PC-3 (cell line): ENCODE results near the gene ZNF45. TPM values are rescaled to one million over a fixed set of nuclear protein-coding genes. Genes with fewer than 3 reads are reported as not detected.

Experiments used
- ATAC-seq: fragments of 200-7000 bp; cut with Tn5 transposase; 2 replicates; pipeline ENCODE4 v1.9.1; 2020; ENCODE audit warnings: mild to moderate bottlenecking, moderate library complexity
- BruUV-seq: library from RNA; stranded (reverse); fragments of 400-500 nt; replicated peaks from 2 replicates; lab custom pipeline; 2021; lab: Mats Ljungman, UMichigan
- CTCF ChIA-PET: fragments of 300-600 bp; sonication (Branson Sonifier 250); formaldehyde crosslinking; loops from one replicate; lab custom pipeline; 2022; ENCODE audit warnings: antibody characterized with exemption; lab: Charles Lee
- POLR2A ChIA-PET: fragments of 300-600 bp; sonication (Branson Sonifier 250); formaldehyde crosslinking; loops from one replicate; lab custom pipeline; 2022; ENCODE audit warnings: antibody characterized with exemption; ENCODE audit not compliant: unreplicated experiment; lab: Charles Lee
- DNase-seq: peaks from one replicate; pipeline ENCODE4 v3.0.0-alpha.2; 2015
- H2AFZ ChIP-seq: fragments of 300-600 bp; sonication (generic); 2 replicates; pipeline ENCODE4 v1.6.0; 2016; ENCODE audit warnings: antibody characterized with exemption, low read length
- H3F3A ChIP-seq: fragments of 300-600 bp; sonication (generic); one replicate; pipeline ENCODE4 v1.6.0; 2017; ENCODE audit warnings: antibody characterized with exemption, low read length, control low read depth, mild to moderate bottlenecking; ENCODE audit not compliant: unreplicated experiment
- H3K27ac ChIP-seq: fragments of 300-600 bp; sonication (generic); 2 replicates; pipeline ENCODE4 v1.5.1; 2016; ENCODE audit warnings: mild to moderate bottlenecking, low read length
- H3K27me3 ChIP-seq: fragments of 300-600 bp; sonication (generic); 2 replicates; pipeline ENCODE4 v1.6.1; 2016; ENCODE audit warnings: low read length, mixed read lengths
- H3K36me3 ChIP-seq: fragments of 300-600 bp; sonication (generic); 2 replicates; pipeline ENCODE4 v1.6.1; 2016; ENCODE audit warnings: low read depth, mixed run types, low read length, mixed read lengths
- H3K4me1 ChIP-seq: fragments of 300-600 bp; sonication (generic); 2 replicates; pipeline ENCODE4 v1.5.1; 2016; ENCODE audit warnings: low read length; ENCODE audit not compliant: insufficient read depth
- H3K4me2 ChIP-seq: fragments of 300-600 bp; sonication (generic); 2 replicates; pipeline ENCODE4 v1.6.0; 2016; ENCODE audit warnings: low read length
- H3K4me3 ChIP-seq: fragments of 300-600 bp; sonication (generic); 2 replicates; pipeline ENCODE4 v1.5.1; 2016; ENCODE audit warnings: mild to moderate bottlenecking, low read length, mixed read lengths
- H3K79me2 ChIP-seq: fragments of 300-600 bp; sonication (generic); 2 replicates; pipeline ENCODE4 v1.6.1; 2017; ENCODE audit warnings: low read length, mixed read lengths
- H3K9ac ChIP-seq: fragments of 300-600 bp; sonication (generic); 2 replicates; pipeline ENCODE4 v1.6.0; 2016; ENCODE audit warnings: mild to moderate bottlenecking, low read length
- H3K9me2 ChIP-seq: fragments of 300-600 bp; sonication (generic); replicated peaks from 2 replicates; pipeline ENCODE4 v1.6.1; 2016; ENCODE audit warnings: mixed run types, low read length, mixed read lengths
- H3K9me3 ChIP-seq: fragments of 300-600 bp; sonication (generic); 2 replicates; pipeline ENCODE4 v1.6.1; 2016; ENCODE audit warnings: low read length, mixed read lengths
- H4K20me1 ChIP-seq: fragments of 300-600 bp; sonication (generic); 2 replicates; pipeline ENCODE4 v1.6.1; 2016; ENCODE audit warnings: low read length, mixed read lengths
- CTCF ChIP-seq: fragments of 300-600 bp; sonication (generic); conservative IDR thresholded peaks from 2 replicates; pipeline ENCODE4 v1.5.1; 2017; ENCODE audit warnings: antibody characterized with exemption, low read depth, mild to moderate bottlenecking, low read length
- EZH2 ChIP-seq: fragments of 300-600 bp; sonication (generic); IDR thresholded peaks from one replicate; pipeline ENCODE4 v1.6.1; 2017; ENCODE audit warnings: antibody characterized with exemption, mild to moderate bottlenecking, low read length; ENCODE audit not compliant: unreplicated experiment
- EZH2phosphoT487 ChIP-seq: fragments of 300-600 bp; sonication (generic); IDR thresholded peaks from 2 replicates; pipeline ENCODE4 v1.6.1; 2018; ENCODE audit warnings: mild to moderate bottlenecking, antibody characterized with exemption, low read length, borderline replicate concordance
- intact Hi-C: fragments of 100-400 bp; cut with micrococcal nuclease; formaldehyde crosslinking; loops from 2 replicates; pipeline ENCODE4 v1.9.0; 2023
- total RNA-seq: library from RNA; depleted of rRNA; stranded (reverse); fragments of >200 nt; gene quantifications from 2 replicates; pipeline ENCODE4 v1.2.3, GENCODE V29; 2014

ZNF45 gene
- total RNA-seq, 1 experiment from 2014 or later: 5.8 TPM

DNA sequence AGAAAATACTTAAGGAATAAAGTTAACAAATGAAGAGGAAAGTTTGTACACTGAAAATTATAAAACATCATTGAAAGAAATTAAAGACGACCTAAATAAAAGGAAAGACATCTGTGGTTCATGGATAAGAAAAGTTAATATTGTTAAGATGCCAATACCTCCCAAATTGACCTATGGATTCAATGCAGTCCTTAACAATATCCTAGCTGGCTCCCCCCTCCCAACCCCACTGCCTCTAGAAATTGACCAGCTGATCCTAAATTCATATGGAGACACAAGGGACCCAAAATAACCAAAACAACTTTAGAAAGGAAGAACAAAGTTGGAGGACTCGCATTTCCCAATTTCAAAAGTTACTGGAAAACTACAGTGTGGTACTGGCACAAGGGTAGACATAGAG is 28.3 kb downstream of the ZNF45 start:
- ChIA-PET CTCF (no interaction called here), POLR2A (no interaction called here)
- H3F3A ChIP-seq: no peaks in the 10 kb centered on the region
- no peaks in the 10 kb centered on the region for H3K79me2 ChIP-seq
- DNase-seq (no peak), ATAC-seq (no peak)
- H3K27me3 ChIP-seq: no peaks in the 10 kb centered on the region
- no peaks in the 10 kb centered on the region for H4K20me1 ChIP-seq
- no peak overlapping the region for H3K4me3 ChIP-seq
- no peaks in the 10 kb centered on the region for H3K9me2 ChIP-seq
- no peak overlapping the region for H3K27ac ChIP-seq
- H3K4me2 ChIP-seq: no peak overlapping the region
- no peak overlapping the region for H3K9ac ChIP-seq
- H2AFZ ChIP-seq: no peak overlapping the region
- no peaks in the 10 kb centered on the region for H3K36me3 ChIP-seq
- intact Hi-C loops: no loop called here
- no TSS peak for BruUV-seq
- no peaks in the 10 kb centered on the region for H3K9me3 ChIP-seq
- no peaks in the 10 kb centered on the region for H3K4me1 ChIP-seq
- TF ChIP-seq EZH2: no peak
- TF ChIP-seq CTCF: no peak
- no peak for TF ChIP-seq EZH2phosphoT487

GRCh38 chr19:43905897-43906296 is 29.2 kb downstream of the ZNF45 start:
- H3K27ac ChIP-seq: no peak overlapping the region
- no peak overlapping the region for H3K4me2 ChIP-seq
- DNase-seq (no peak), ATAC-seq (no peak)
- no peaks in the 10 kb centered on the region for H3K79me2 ChIP-seq
- H3K4me1 ChIP-seq: no peaks in the 10 kb centered on the region
- no peaks in the 10 kb centered on the region for H3K9me3 ChIP-seq
- H3F3A ChIP-seq: no peaks in the 10 kb centered on the region
- no peak overlapping the region for H3K9ac ChIP-seq
- no peaks in the 10 kb centered on the region for H3K27me3 ChIP-seq
- intact Hi-C loops: no loop called here
- BruUV-seq: no TSS peak
- H4K20me1 ChIP-seq: no peaks in the 10 kb centered on the region
- no peaks in the 10 kb centered on the region for H3K9me2 ChIP-seq
- CTCF ChIA-PET: no interaction called here
- TF ChIP-seq EZH2phosphoT487 (no peak), EZH2 (no peak), CTCF (no peak)
- POLR2A ChIA-PET: no interaction called here
- H3K4me3 ChIP-seq: no peak overlapping the region
- no peaks in the 10 kb centered on the region for H3K36me3 ChIP-seq
- H2AFZ ChIP-seq: no peak overlapping the region

- TF ChIP-seq CTCF (no peak), EZH2 (no peak), EZH2phosphoT487 (no peak)
- Histone ChIP-seq H3K4me1 (no peaks in the 10 kb centered on the region), H3K27ac (no peak overlapping the region), H3K4me2 (no peak overlapping the region), H2AFZ (no peak overlapping the region), H3K79me2 (no peaks in the 10 kb centered on the region), H3K9me2 (no peaks in the 10 kb centered on the region), H3K9me3 (no peaks in the 10 kb centered on the region), H3K36me3 (no peaks in the 10 kb centered on the region), H4K20me1 (no peaks in the 10 kb centered on the region), H3K27me3 (no peaks in the 10 kb centered on the region), H3F3A (no peaks in the 10 kb centered on the region), H3K4me3 (no peak overlapping the region), H3K9ac (no peak overlapping the region)
- DNase-seq (no peak), ATAC-seq (no peak)
- intact Hi-C loops: no loop called here
- BruUV-seq: no TSS peak
- CTCF ChIA-PET: no interaction called here
- POLR2A ChIA-PET: no interaction called here
Observed at GRCh38 chr19:43902399-43902798, 32.7 kb downstream of the ZNF45 start.
